ENCODE results near the gene PRH1.

Gene PRH1

DNA sequence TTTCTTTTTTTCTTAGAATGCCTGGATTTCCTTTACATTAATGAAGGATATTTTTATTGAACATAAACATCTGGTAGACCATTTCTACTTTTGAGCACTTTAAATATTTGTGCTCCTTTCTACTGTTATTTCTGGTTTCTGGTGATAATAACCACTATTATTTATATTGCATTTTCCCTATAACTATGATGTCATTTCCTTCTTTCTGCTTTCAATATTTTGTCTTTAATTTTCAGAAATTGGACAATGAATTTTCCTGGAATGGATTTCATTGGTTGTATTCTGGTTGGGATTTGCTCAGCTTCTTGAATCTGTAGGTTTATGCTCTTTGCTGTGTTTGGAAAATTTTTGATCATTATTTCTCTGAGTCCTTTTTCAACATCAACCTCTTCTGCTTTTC, 5.2 kb upstream of the PRH1 start:
- no peak overlapping the region for H4K5ac ChIP-seq (ENCODE audit: low read length)
- no peak overlapping the region for H4K8ac ChIP-seq (ENCODE audit: low read depth, low read length)
- no peak overlapping the region for H3K9ac ChIP-seq (ENCODE audit: low read length)
- no peak overlapping the region for H3K4me3 ChIP-seq (ENCODE audit: low read length)
- no peak overlapping the region for H2BK5ac ChIP-seq (ENCODE audit: low read length)
- no peak overlapping the region for H3K18ac ChIP-seq (ENCODE audit: low read length)
- no peak overlapping the region for H2BK120ac ChIP-seq (ENCODE audit: low read depth, low read length)
- no peak overlapping the region for H3K4me2 ChIP-seq (ENCODE audit: low read length)
- H3K56ac ChIP-seq (ENCODE audit: low read length), result no peak overlapping the region
- H3K23ac ChIP-seq (ENCODE audit: low read length), result no peak overlapping the region
- H3K4me1 ChIP-seq (ENCODE audit: control insufficient read depth, low read depth, low read length), result no peaks in the 10 kb centered on the region
- no peaks in the 10 kb centered on the region for H3K79me1 ChIP-seq (ENCODE audit: low read length)
- DNase-seq, result no peak
- H3K79me2 ChIP-seq (ENCODE audit: control insufficient read depth, insufficient read depth, low read length), result no peaks in the 10 kb centered on the region
- no peaks in the 10 kb centered on the region for H3K27me3 ChIP-seq (ENCODE audit: insufficient read depth, low read length, poor library complexity)
- H3K27ac ChIP-seq (ENCODE audit: low read depth, low read length), result no peak overlapping the region
- no peak overlapping the region for H2AK5ac ChIP-seq (ENCODE audit: low read length)
- no peak overlapping the region for H2BK15ac ChIP-seq (replicated peaks; ENCODE audit: low read depth)
- no peaks in the 10 kb centered on the region for H3K36me3 ChIP-seq (ENCODE audit: control insufficient read depth, insufficient read depth, low read length)
- H3K4ac ChIP-seq (ENCODE audit: low read depth, low read length), result no peak overlapping the region

DNA sequence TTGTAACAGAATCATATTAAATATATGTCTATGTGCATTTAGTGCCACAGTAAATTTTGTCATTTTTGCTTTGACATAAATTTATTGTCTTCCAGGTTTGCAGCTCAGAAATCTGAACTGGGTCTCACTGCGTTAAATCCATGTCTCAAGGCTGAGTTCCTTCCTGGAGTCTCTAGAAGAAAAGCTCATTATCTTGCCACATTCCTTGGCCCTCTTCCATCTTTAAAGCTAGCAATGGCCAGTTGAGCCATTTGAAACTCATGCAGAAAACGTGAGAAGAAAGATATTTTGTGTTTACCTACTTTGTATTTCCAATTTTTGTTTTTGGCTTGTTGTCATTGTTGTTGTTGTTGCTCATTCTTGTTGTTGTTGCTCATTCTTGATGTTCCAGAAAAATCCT, 10.7 kb downstream of the PRH1 start:
- DNase-seq, result no peak
- H3K4me1 ChIP-seq (ENCODE audit: control insufficient read depth, low read depth, low read length), result no peaks in the 10 kb centered on the region

DNA sequence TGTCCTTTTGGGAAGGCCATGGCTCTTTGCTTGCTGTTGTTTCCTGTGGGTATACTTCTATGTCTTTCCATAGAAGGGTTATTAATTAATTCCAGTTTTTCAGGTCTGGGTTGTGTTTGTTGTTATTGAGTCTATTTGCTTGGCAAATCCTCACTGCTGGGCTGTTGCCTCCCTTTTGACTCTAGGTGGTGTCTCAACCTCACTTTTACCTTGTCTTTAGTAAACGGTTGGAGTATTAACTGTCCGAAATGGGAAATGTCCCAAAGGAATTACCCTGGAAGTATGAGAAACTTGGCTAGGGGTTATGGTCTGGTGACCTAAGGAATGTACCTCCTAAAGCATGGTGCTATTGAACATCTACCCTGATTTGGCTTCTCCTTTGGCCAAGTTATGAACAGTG, 16.7 kb downstream of the PRH1 start:
- no peak overlapping the region for H3K4me2 ChIP-seq (ENCODE audit: low read length)
- no peak overlapping the region for H3K9ac ChIP-seq (ENCODE audit: low read length)

More for the DNA sequence above, 10.7 kb downstream of the PRH1 start:
- Histone ChIP-seq H3K18ac (ENCODE audit: low read length) (no peak overlapping the region), H4K5ac (ENCODE audit: low read length) (no peak overlapping the region), H3K79me2 (ENCODE audit: control insufficient read depth, insufficient read depth, low read length) (no peaks in the 10 kb centered on the region), H2BK15ac (replicated peaks; ENCODE audit: low read depth) (no peak overlapping the region), H3K4me2 (ENCODE audit: low read length) (no peak overlapping the region), H3K27me3 (ENCODE audit: insufficient read depth, low read length, poor library complexity) (no peaks in the 10 kb centered on the region), H2AK5ac (ENCODE audit: low read length) (no peak overlapping the region), H3K9ac (ENCODE audit: low read length) (no peak overlapping the region), H3K79me1 (ENCODE audit: low read length) (no peaks in the 10 kb centered on the region), H2BK5ac (ENCODE audit: low read length) (no peak overlapping the region), H3K4ac (ENCODE audit: low read depth, low read length) (no peak overlapping the region), H3K36me3 (ENCODE audit: control insufficient read depth, insufficient read depth, low read length) (no peaks in the 10 kb centered on the region), H3K56ac (ENCODE audit: low read length) (no peak overlapping the region), H3K4me3 (ENCODE audit: low read length) (no peak overlapping the region), H2BK120ac (ENCODE audit: low read depth, low read length) (no peak overlapping the region), H3K23ac (ENCODE audit: low read length) (no peak overlapping the region), H3K27ac (ENCODE audit: low read depth, low read length) (no peak overlapping the region), H4K8ac (ENCODE audit: low read depth, low read length) (no peak overlapping the region)
- no CpG with 5 or more reads among the region's 2 CpGs for WGBS (ENCODE audit: extremely low coverage, insufficient coverage, low lambda C conversion rate)

DNA sequence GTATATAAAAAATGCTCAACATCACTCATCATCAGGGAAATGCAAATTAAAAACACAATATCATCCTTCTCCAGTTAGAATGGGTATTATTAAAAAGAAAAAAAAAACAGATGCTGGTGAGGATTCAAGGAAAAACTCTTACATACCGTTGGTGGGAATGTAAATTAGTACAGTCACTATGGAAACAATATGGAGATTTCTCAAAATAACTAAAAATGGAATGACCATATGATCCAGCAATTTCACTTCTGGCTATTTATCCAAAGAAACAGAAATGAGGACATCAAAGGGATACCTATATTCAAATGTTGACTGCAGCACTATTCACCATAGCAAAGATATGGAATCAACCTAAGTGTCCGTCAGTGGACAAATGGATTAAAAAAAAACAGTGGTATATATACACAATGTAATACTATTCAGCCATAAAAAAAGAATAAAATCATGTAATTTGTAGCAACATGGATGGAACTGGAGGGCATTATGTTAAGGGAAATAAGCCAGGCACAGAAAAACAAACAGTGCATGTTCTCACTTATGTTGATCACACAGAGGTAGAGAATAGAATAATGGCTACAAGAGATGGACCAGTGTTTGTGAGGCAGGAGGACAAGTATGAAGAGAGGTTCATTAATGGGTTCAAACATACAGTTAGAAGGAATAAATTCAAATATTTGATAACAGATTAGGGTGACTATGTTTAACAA, 20.4 kb downstream of the PRH1 start:
- no peak overlapping the region for H3K4me3 ChIP-seq (ENCODE audit: low read length)
- no peak overlapping the region for H3K56ac ChIP-seq (ENCODE audit: low read length)
- no peak overlapping the region for H3K4ac ChIP-seq (ENCODE audit: low read depth, low read length)
- no peaks in the 10 kb centered on the region for H3K79me1 ChIP-seq (ENCODE audit: low read length)
- no peak overlapping the region for H3K9ac ChIP-seq (ENCODE audit: low read length)
- H4K8ac ChIP-seq (ENCODE audit: low read depth, low read length), result no peak overlapping the region
- no peak overlapping the region for H2BK120ac ChIP-seq (ENCODE audit: low read depth, low read length)
- H3K4me2 ChIP-seq (ENCODE audit: low read length), result no peak overlapping the region
- H4K5ac ChIP-seq (ENCODE audit: low read length), result no peak overlapping the region
- WGBS (ENCODE audit: extremely low coverage, insufficient coverage, low lambda C conversion rate), result no CpG with 5 or more reads among the region's 2 CpGs
- no peaks in the 10 kb centered on the region for H3K27me3 ChIP-seq (ENCODE audit: insufficient read depth, low read length, poor library complexity)
- no peak overlapping the region for H2AK5ac ChIP-seq (ENCODE audit: low read length)
- no peaks in the 10 kb centered on the region for H3K4me1 ChIP-seq (ENCODE audit: control insufficient read depth, low read depth, low read length)
- no peak overlapping the region for H3K27ac ChIP-seq (ENCODE audit: low read depth, low read length)
- H3K23ac ChIP-seq (ENCODE audit: low read length), result no peak overlapping the region
- H3K79me2 ChIP-seq (ENCODE audit: control insufficient read depth, insufficient read depth, low read length), result no peaks in the 10 kb centered on the region
- DNase-seq, result no peak
- H2BK15ac ChIP-seq (replicated peaks; ENCODE audit: low read depth), result no peak overlapping the region
- no peaks in the 10 kb centered on the region for H3K36me3 ChIP-seq (ENCODE audit: control insufficient read depth, insufficient read depth, low read length)
- H3K18ac ChIP-seq (ENCODE audit: low read length), result no peak overlapping the region
- H2BK5ac ChIP-seq (ENCODE audit: low read length), result no peak overlapping the region

More for the DNA sequence above, 16.7 kb downstream of the PRH1 start:
- H3K27me3 ChIP-seq (ENCODE audit: insufficient read depth, low read length, poor library complexity), result no peaks in the 10 kb centered on the region
- no peaks in the 10 kb centered on the region for H3K79me2 ChIP-seq (ENCODE audit: control insufficient read depth, insufficient read depth, low read length)
- H3K79me1 ChIP-seq (ENCODE audit: low read length), result no peaks in the 10 kb centered on the region
- no peak overlapping the region for H4K5ac ChIP-seq (ENCODE audit: low read length)
- H3K56ac ChIP-seq (ENCODE audit: low read length), result no peak overlapping the region
- H4K8ac ChIP-seq (ENCODE audit: low read depth, low read length), result no peak overlapping the region
- no peak overlapping the region for H2BK5ac ChIP-seq (ENCODE audit: low read length)
- no peak overlapping the region for H3K18ac ChIP-seq (ENCODE audit: low read length)
- H3K4me3 ChIP-seq (ENCODE audit: low read length), result no peak overlapping the region
- H3K4ac ChIP-seq (ENCODE audit: low read depth, low read length), result no peak overlapping the region
- no peak overlapping the region for H2AK5ac ChIP-seq (ENCODE audit: low read length)
- H2BK120ac ChIP-seq (ENCODE audit: low read depth, low read length), result no peak overlapping the region
- no peak overlapping the region for H3K27ac ChIP-seq (ENCODE audit: low read depth, low read length)
- no peak for DNase-seq
- H3K23ac ChIP-seq (ENCODE audit: low read length), result no peak overlapping the region
- H3K4me1 ChIP-seq (ENCODE audit: control insufficient read depth, low read depth, low read length), result no peaks in the 10 kb centered on the region
- no peak overlapping the region for H2BK15ac ChIP-seq (replicated peaks; ENCODE audit: low read depth)
- WGBS (ENCODE audit: extremely low coverage, insufficient coverage, low lambda C conversion rate), result no CpG with 5 or more reads among the region's 2 CpGs
- no peaks in the 10 kb centered on the region for H3K36me3 ChIP-seq (ENCODE audit: control insufficient read depth, insufficient read depth, low read length)

DNA sequence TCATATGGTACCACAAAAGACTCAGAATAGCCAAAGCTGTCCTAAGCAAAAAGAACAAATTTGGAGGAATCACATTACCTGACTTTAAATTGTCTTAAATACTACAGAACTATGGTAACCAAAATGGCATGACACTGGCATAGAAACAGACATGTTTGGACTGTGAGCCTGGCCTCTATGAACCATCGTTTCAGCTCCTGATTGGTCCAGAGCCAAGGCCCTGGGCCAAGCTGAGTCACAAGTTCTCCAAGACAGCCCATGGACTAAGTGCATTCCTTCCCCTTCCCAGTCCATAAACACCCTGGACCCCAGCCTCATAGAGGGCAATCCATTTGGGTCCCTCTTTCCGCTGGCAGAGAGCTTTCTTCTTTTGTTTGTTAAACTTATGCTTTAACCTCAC, 22.7 kb downstream of the PRH1 start:
- no peaks in the 10 kb centered on the region for H3K79me1 ChIP-seq (ENCODE audit: low read length)
- no peaks in the 10 kb centered on the region for H3K4me1 ChIP-seq (ENCODE audit: control insufficient read depth, low read depth, low read length)
- no peaks in the 10 kb centered on the region for H3K36me3 ChIP-seq (ENCODE audit: control insufficient read depth, insufficient read depth, low read length)
- H2BK120ac ChIP-seq (ENCODE audit: low read depth, low read length), result no peak overlapping the region
- H3K27ac ChIP-seq (ENCODE audit: low read depth, low read length), result no peak overlapping the region
- no peak overlapping the region for H3K9ac ChIP-seq (ENCODE audit: low read length)
- no peak overlapping the region for H3K4ac ChIP-seq (ENCODE audit: low read depth, low read length)
- no peak overlapping the region for H2BK5ac ChIP-seq (ENCODE audit: low read length)
- no peak overlapping the region for H3K23ac ChIP-seq (ENCODE audit: low read length)
- no peak overlapping the region for H2AK5ac ChIP-seq (ENCODE audit: low read length)
- no peak overlapping the region for H3K56ac ChIP-seq (ENCODE audit: low read length)
- no peak overlapping the region for H4K5ac ChIP-seq (ENCODE audit: low read length)
- H3K4me3 ChIP-seq (ENCODE audit: low read length), result no peak overlapping the region
- no peak overlapping the region for H3K18ac ChIP-seq (ENCODE audit: low read length)
- H3K4me2 ChIP-seq (ENCODE audit: low read length), result no peak overlapping the region
- DNase-seq, result no peak
- H3K27me3 ChIP-seq (ENCODE audit: insufficient read depth, low read length, poor library complexity), result no peaks in the 10 kb centered on the region
- no peak overlapping the region for H4K8ac ChIP-seq (ENCODE audit: low read depth, low read length)
- H3K79me2 ChIP-seq (ENCODE audit: control insufficient read depth, insufficient read depth, low read length), result no peaks in the 10 kb centered on the region
- no CpG with 5 or more reads among the region's 2 CpGs for WGBS (ENCODE audit: extremely low coverage, insufficient coverage, low lambda C conversion rate)
- no peak overlapping the region for H2BK15ac ChIP-seq (replicated peaks; ENCODE audit: low read depth)

DNA sequence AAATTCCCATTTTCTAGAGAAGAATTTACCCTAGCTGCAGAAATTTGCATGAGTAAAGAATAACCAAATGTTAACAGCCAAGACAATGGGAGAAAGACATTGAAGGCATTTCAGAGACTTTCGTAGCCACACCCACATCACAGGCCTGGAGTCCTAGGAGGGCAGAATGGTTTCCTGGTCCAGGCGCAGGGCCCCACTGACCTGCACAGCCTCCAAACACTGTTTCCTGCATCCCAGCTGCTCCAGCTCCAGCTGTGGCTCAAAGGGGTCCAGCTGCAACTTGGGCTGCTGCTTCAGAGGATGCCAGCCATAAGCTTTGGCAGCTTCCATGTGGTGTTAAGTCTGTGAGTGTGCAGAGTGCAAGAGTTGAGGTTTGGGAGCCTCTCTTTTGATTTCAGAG, 28.2 kb downstream of the PRH1 start:
- no peak for DNase-seq
- H3K18ac ChIP-seq (ENCODE audit: low read length), result no peak overlapping the region
- H3K36me3 ChIP-seq (ENCODE audit: control insufficient read depth, insufficient read depth, low read length), result no peaks in the 10 kb centered on the region
- no peak overlapping the region for H3K23ac ChIP-seq (ENCODE audit: low read length)
- no peak overlapping the region for H3K4me3 ChIP-seq (ENCODE audit: low read length)
- no peaks in the 10 kb centered on the region for H3K79me2 ChIP-seq (ENCODE audit: control insufficient read depth, insufficient read depth, low read length)
- no peak overlapping the region for H3K4ac ChIP-seq (ENCODE audit: low read depth, low read length)
- H4K5ac ChIP-seq (ENCODE audit: low read length), result no peak overlapping the region
- H3K27ac ChIP-seq (ENCODE audit: low read depth, low read length), result no peak overlapping the region
- H3K56ac ChIP-seq (ENCODE audit: low read length), result no peak overlapping the region
- no peaks in the 10 kb centered on the region for H3K79me1 ChIP-seq (ENCODE audit: low read length)
- no peak overlapping the region for H2BK120ac ChIP-seq (ENCODE audit: low read depth, low read length)
- no peak overlapping the region for H4K8ac ChIP-seq (ENCODE audit: low read depth, low read length)
- WGBS (ENCODE audit: extremely low coverage, insufficient coverage, low lambda C conversion rate), result no CpG with 5 or more reads among the region's 2 CpGs
- no peaks in the 10 kb centered on the region for H3K4me1 ChIP-seq (ENCODE audit: control insufficient read depth, low read depth, low read length)
- H3K9ac ChIP-seq (ENCODE audit: low read length), result no peak overlapping the region
- H3K4me2 ChIP-seq (ENCODE audit: low read length), result no peak overlapping the region
- H2AK5ac ChIP-seq (ENCODE audit: low read length), result no peak overlapping the region
- H3K27me3 ChIP-seq (ENCODE audit: insufficient read depth, low read length, poor library complexity), result no peaks in the 10 kb centered on the region
- no peak overlapping the region for H2BK15ac ChIP-seq (replicated peaks; ENCODE audit: low read depth)
- H2BK5ac ChIP-seq (ENCODE audit: low read length), result no peak overlapping the region
